ENCODE measurements around the gene UNKL.
A peak's percentile ranks its signal among the peaks of the same experiment; 100 is the strongest.

The UNKL gene

GRCh38 chr16:1323296-1324239, 90.9 kb downstream of the UNKL start:
- no peak overlapping the region for H3K9ac ChIP-seq (ENCODE audit: low read length)
- H4K20me1 ChIP-seq (ENCODE audit: insufficient read depth, low read length) = no peaks in the 10 kb centered on the region
- H3K9me3 ChIP-seq (ENCODE audit: low read length) = no peaks in the 10 kb centered on the region
- TF ChIP-seq EZH2 (IDR thresholded peaks at IDR 0.05; ENCODE audit: borderline replicate concordance, low read length) (no peak), CTCF (IDR thresholded peaks at IDR 0.05; ENCODE audit: low read length) (no peak)
- no peaks in the 10 kb centered on the region for H3K27me3 ChIP-seq (ENCODE audit: insufficient read depth, low read length)
- H3K9me2 ChIP-seq (ENCODE audit: low read depth, low read length) = no peaks in the 10 kb centered on the region
- H2AFZ ChIP-seq (ENCODE audit: low read length) = no peak overlapping the region
- no peak overlapping the region for H3K4me3 ChIP-seq (ENCODE audit: low read depth, low read length, poor library complexity, severe bottlenecking)
- H3F3A ChIP-seq (ENCODE audit: insufficient read depth, low read length) = no peaks in the 10 kb centered on the region
- peaks cover 67% of the 10 kb centered on the region for H3K36me3 ChIP-seq (ENCODE audit: insufficient read depth, low read length)
- no peak overlapping the region for H3K4me2 ChIP-seq (ENCODE audit: low read length)
- peaks cover 23% of the 10 kb centered on the region for H3K4me1 ChIP-seq (ENCODE audit: insufficient read depth, low read length, severe bottlenecking)
- no peaks in the 10 kb centered on the region for H3K79me2 ChIP-seq (ENCODE audit: insufficient read depth, low read length)
- peak overlapping the region; percentile 62 for H3K27ac ChIP-seq (ENCODE audit: low read depth, low read length, poor library complexity, severe bottlenecking)

DNA sequence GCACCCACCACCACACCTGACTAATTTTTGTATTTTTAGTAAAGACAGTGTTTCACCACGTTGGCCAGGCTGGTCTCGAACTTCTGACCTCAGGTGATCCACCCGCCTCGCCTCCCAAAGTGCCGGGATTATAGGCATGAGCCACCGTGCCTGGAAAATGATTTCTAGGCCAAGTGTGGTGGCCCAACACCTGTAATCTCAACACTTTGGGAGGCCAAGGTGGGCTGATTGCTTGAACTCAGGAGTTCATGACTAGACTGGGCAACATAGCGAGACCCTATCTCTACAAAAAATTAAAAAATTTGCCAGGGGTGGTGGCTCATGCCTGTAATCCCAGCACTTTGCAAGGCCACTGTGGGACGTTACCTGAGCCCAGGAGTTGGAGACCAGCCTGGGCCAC, 92.1 kb downstream of the UNKL start:
- H3K4me3 ChIP-seq (ENCODE audit: low read depth, low read length, poor library complexity, severe bottlenecking) = no peak overlapping the region
- H3K27ac ChIP-seq (ENCODE audit: low read depth, low read length, poor library complexity, severe bottlenecking) = no peak overlapping the region
- no peak overlapping the region for H2AFZ ChIP-seq (ENCODE audit: low read length)
- peaks cover 23% of the 10 kb centered on the region for H3K4me1 ChIP-seq (ENCODE audit: insufficient read depth, low read length, severe bottlenecking)
- peaks cover 78% of the 10 kb centered on the region for H3K36me3 ChIP-seq (ENCODE audit: insufficient read depth, low read length)
- H3K9ac ChIP-seq (ENCODE audit: low read length) = no peak overlapping the region
- H3K9me2 ChIP-seq (ENCODE audit: low read depth, low read length) = no peaks in the 10 kb centered on the region
- no peaks in the 10 kb centered on the region for H3K9me3 ChIP-seq (ENCODE audit: low read length)
- no peak overlapping the region for H3K4me2 ChIP-seq (ENCODE audit: low read length)
- H3F3A ChIP-seq (ENCODE audit: insufficient read depth, low read length) = no peaks in the 10 kb centered on the region
- TF ChIP-seq CTCF (IDR thresholded peaks at IDR 0.05; ENCODE audit: low read length) (no peak), EZH2 (IDR thresholded peaks at IDR 0.05; ENCODE audit: borderline replicate concordance, low read length) (no peak)
- no peaks in the 10 kb centered on the region for H3K79me2 ChIP-seq (ENCODE audit: insufficient read depth, low read length)
- H3K27me3 ChIP-seq (ENCODE audit: insufficient read depth, low read length) = no peaks in the 10 kb centered on the region
- no peaks in the 10 kb centered on the region for H4K20me1 ChIP-seq (ENCODE audit: insufficient read depth, low read length)

- no peaks in the 10 kb centered on the region for H3K27me3 ChIP-seq (ENCODE audit: insufficient read depth, low read length)
- H3K4me2 ChIP-seq (ENCODE audit: low read length) = no peak overlapping the region
- H3F3A ChIP-seq (ENCODE audit: insufficient read depth, low read length) = no peaks in the 10 kb centered on the region
- H3K79me2 ChIP-seq (ENCODE audit: insufficient read depth, low read length) = no peaks in the 10 kb centered on the region
- H3K9me2 ChIP-seq (ENCODE audit: low read depth, low read length) = no peaks in the 10 kb centered on the region
- no peak for TF ChIP-seq CTCF (IDR thresholded peaks at IDR 0.05; ENCODE audit: low read length)
- TF ChIP-seq EZH2 (IDR thresholded peaks at IDR 0.05; ENCODE audit: borderline replicate concordance, low read length) = no peak
- peaks cover 8% of the 10 kb centered on the region for H3K4me1 ChIP-seq (ENCODE audit: insufficient read depth, low read length, severe bottlenecking)
- peaks cover 95% of the 10 kb centered on the region for H3K36me3 ChIP-seq (ENCODE audit: insufficient read depth, low read length)
- H3K9ac ChIP-seq (ENCODE audit: low read length) = no peak overlapping the region
- H3K9me3 ChIP-seq (ENCODE audit: low read length) = no peaks in the 10 kb centered on the region
- no peak overlapping the region for H2AFZ ChIP-seq (ENCODE audit: low read length)
- no peaks in the 10 kb centered on the region for H4K20me1 ChIP-seq (ENCODE audit: insufficient read depth, low read length)
- no peak overlapping the region for H3K27ac ChIP-seq (ENCODE audit: low read depth, low read length, poor library complexity, severe bottlenecking)
- H3K4me3 ChIP-seq (ENCODE audit: low read depth, low read length, poor library complexity, severe bottlenecking) = no peak overlapping the region
Measured at GRCh38 chr16:1320658-1321240, 93.8 kb downstream of the UNKL start.

Measured in OCI-LY1 (cell line).